ENCODE results near the gene ZFPM1.

The ZFPM1 gene

GRCh38 chr16:88540346-88540977 lies 87.4 kb downstream of the ZFPM1 start:
- DNase-seq (ENCODE audit: low read depth) = no peak
- H3K4me3 ChIP-seq (ENCODE audit: control insufficient read depth, low read depth, low read length) = no peak overlapping the region
- TF ChIP-seq CTCF (conservative IDR thresholded peaks at IDR 0.05; ENCODE audit: control insufficient read depth, insufficient read depth, low read depth, low read length) = no peak

GRCh38 chr16:88541831-88542616 lies 88.9 kb downstream of the ZFPM1 start:
- no peak overlapping the region for H3K4me3 ChIP-seq (ENCODE audit: control insufficient read depth, low read depth, low read length)
- DNase-seq (ENCODE audit: low read depth) = no peak
- TF ChIP-seq CTCF (conservative IDR thresholded peaks at IDR 0.05; ENCODE audit: control insufficient read depth, insufficient read depth, low read depth, low read length) = no peak

GRCh38 chr16:88543230-88543813 lies 90.2 kb downstream of the ZFPM1 start:
- H3K4me3 ChIP-seq (ENCODE audit: control insufficient read depth, low read depth, low read length) = no peak overlapping the region
- no peak for TF ChIP-seq CTCF (conservative IDR thresholded peaks at IDR 0.05; ENCODE audit: control insufficient read depth, insufficient read depth, low read depth, low read length)
- DNase-seq (ENCODE audit: low read depth) = no peak

- no peak for DNase-seq (ENCODE audit: low read depth)
- no peak for TF ChIP-seq CTCF (conservative IDR thresholded peaks at IDR 0.05; ENCODE audit: control insufficient read depth, insufficient read depth, low read depth, low read length)
These were observed 92.7 kb downstream of the ZFPM1 start for GRCh38 chr16:88545781-88546180.

GRCh38 chr16:88548131-88548874 lies 95.2 kb downstream of the ZFPM1 start:
- no peak overlapping the region for H3K4me3 ChIP-seq (ENCODE audit: control insufficient read depth, low read depth, low read length)
- no peak for TF ChIP-seq CTCF (conservative IDR thresholded peaks at IDR 0.05; ENCODE audit: control insufficient read depth, insufficient read depth, low read depth, low read length)
- DNase-seq (ENCODE audit: low read depth) = no peak

More at GRCh38 chr16:88545781-88546180, 92.7 kb downstream of the ZFPM1 start:
- H3K4me3 ChIP-seq (ENCODE audit: control insufficient read depth, low read depth, low read length) = no peak overlapping the region

GRCh38 chr16:88548985-88549384 lies 95.9 kb downstream of the ZFPM1 start:
- DNase-seq (ENCODE audit: low read depth) = no peak
- H3K4me3 ChIP-seq (ENCODE audit: control insufficient read depth, low read depth, low read length) = no peak overlapping the region
- TF ChIP-seq CTCF (conservative IDR thresholded peaks at IDR 0.05; ENCODE audit: control insufficient read depth, insufficient read depth, low read depth, low read length) = no peak

Data from fibroblast of mammary gland (primary cell).